PC-9 (cell line): ENCODE results near the gene APLNR. TPM values are rescaled to one million over a fixed set of nuclear protein-coding genes. Genes with fewer than 3 reads are reported as not detected.

Source experiments
- BruUV-seq: library from RNA; stranded (reverse); fragments of 400-500 nt; replicated peaks from 2 replicates; lab custom pipeline; 2021; lab: Mats Ljungman, UMichigan
- CTCF ChIA-PET: fragments of 300-600 bp; sonication (Branson Sonifier 250); formaldehyde crosslinking; loops from one replicate; lab custom pipeline; 2022; ENCODE audit warnings: antibody characterized with exemption; lab: Charles Lee
- POLR2A ChIA-PET: fragments of 300-600 bp; sonication (Branson Sonifier 250); formaldehyde crosslinking; loops from one replicate; lab custom pipeline; 2022; ENCODE audit warnings: antibody characterized with exemption; ENCODE audit not compliant: unreplicated experiment; lab: Charles Lee
- DNase-seq, 2 experiments: peaks; one replicate each; pipeline versions ENCODE4 v3.0.0 to v3.0.0-alpha.2; 2015 to 2022; ENCODE audit warnings: mixed read lengths in 1 of 2
- H2AFZ ChIP-seq: fragments of 200-600 bp; sonication (generic); 2 replicates; pipeline ENCODE4 v1.8.1; 2017; ENCODE audit warnings: antibody characterized with exemption
- H3F3A ChIP-seq: fragments of 200-600 bp; sonication (generic); 2 replicates; pipeline ENCODE4 v1.8.1; 2017; ENCODE audit warnings: antibody characterized with exemption, mild to moderate bottlenecking, low read depth; ENCODE audit not compliant: insufficient read depth
- H3K27ac ChIP-seq: fragments of 200-600 bp; sonication (generic); 2 replicates; pipeline ENCODE4 v1.6.1; 2016; ENCODE audit warnings: mixed run types
- H3K27me3 ChIP-seq: fragments of 200-600 bp; sonication (generic); 2 replicates; pipeline ENCODE4 v1.6.1; 2016; ENCODE audit warnings: low read depth, mixed run types; ENCODE audit not compliant: insufficient read depth
- H3K36me3 ChIP-seq: fragments of 200-600 bp; sonication (generic); 2 replicates; pipeline ENCODE4 v1.6.1; 2016; ENCODE audit warnings: low read depth, mixed run types
- H3K4me1 ChIP-seq: fragments of 200-600 bp; sonication (generic); replicated peaks from 2 replicates; pipeline ENCODE4 v1.6.1; 2016; ENCODE audit warnings: mixed run types; ENCODE audit not compliant: insufficient read depth
- H3K4me2 ChIP-seq: fragments of 200-600 bp; sonication (generic); 2 replicates; pipeline ENCODE4 v1.6.1; 2017; ENCODE audit warnings: mixed run types
- H3K4me3 ChIP-seq: fragments of 200-600 bp; sonication (generic); 2 replicates; pipeline ENCODE4 v1.6.1; 2016; ENCODE audit warnings: mixed run types
- H3K79me2 ChIP-seq: fragments of 200-600 bp; sonication (generic); 2 replicates; pipeline ENCODE4 v1.6.1; 2017; ENCODE audit warnings: low read depth, mixed run types
- H3K9me2 ChIP-seq: fragments of 200-600 bp; sonication (generic); 2 replicates; pipeline ENCODE4 v1.8.1; 2017; ENCODE audit warnings: mild to moderate bottlenecking; ENCODE audit not compliant: insufficient read depth
- H3K9me3 ChIP-seq: fragments of 200-600 bp; sonication (generic); 2 replicates; pipeline ENCODE4 v1.8.1; 2016; ENCODE audit warnings: low read depth; ENCODE audit not compliant: insufficient read depth
- H4K20me1 ChIP-seq: fragments of 200-600 bp; sonication (generic); 2 replicates; pipeline ENCODE4 v1.8.1; 2017; ENCODE audit not compliant: insufficient read depth
- EZH2 ChIP-seq: fragments of 200-600 bp; sonication (generic); IDR thresholded peaks from 2 replicates; pipeline ENCODE4 v1.8.0; 2017; ENCODE audit warnings: antibody characterized with exemption, low read depth
- intact Hi-C: fragments of 100-400 bp; cut with micrococcal nuclease; formaldehyde crosslinking; loops from one replicate; pipeline ENCODE4 v1.10.0; 2022; ENCODE audit not compliant: unreplicated experiment
- total RNA-seq: library from RNA; stranded (reverse); gene quantifications from 2 replicates; pipeline ENCODE4 v1.2.3, GENCODE V29; 2021
- TF ChIP-seq, protein P1 (sequence below): fragments of 200-600 bp; sonication (generic); conservative IDR thresholded peaks from 2 replicates; pipeline ENCODE4 v1.6.1; 2017; ENCODE audit warnings: mixed run types, antibody characterized with exemption, mild to moderate bottlenecking, moderate library complexity

APLNR gene
- total RNA-seq, 1 experiment from 2014 or later = not detected

DNA sequence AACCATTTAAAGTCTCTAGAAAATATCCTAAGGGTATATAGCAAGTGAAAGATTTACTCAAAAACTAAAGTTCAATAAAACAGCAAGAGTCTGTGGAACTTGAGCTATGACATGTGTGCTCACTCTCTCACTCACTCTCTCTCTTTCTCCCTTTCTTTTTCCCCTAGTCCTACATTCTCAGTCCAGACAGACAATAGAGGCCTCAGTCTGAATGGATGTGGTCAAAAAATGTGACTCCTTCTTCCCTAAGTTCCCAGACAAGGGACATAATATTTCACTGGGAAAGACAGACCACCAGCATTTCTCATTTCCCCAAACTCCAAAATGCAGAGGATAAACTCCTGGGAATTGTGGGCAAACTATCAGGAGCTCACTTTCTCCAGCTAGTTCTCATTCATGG, 17.6 kb upstream of the APLNR start:
- Histone ChIP-seq H3K27me3 (no peaks in the 10 kb centered on the region), H3F3A (no peaks in the 10 kb centered on the region), H2AFZ (no peak overlapping the region), H3K4me3 (no peak overlapping the region), H3K9me2 (no peaks in the 10 kb centered on the region), H3K27ac (no peak overlapping the region), H3K9me3 (0 out of 2 replicates have a peak, but pooled peaks cover 7% of the 10 kb centered on the region), H3K36me3 (no peaks in the 10 kb centered on the region), H3K4me2 (no peak overlapping the region), H4K20me1 (no peaks in the 10 kb centered on the region), H3K79me2 (no peaks in the 10 kb centered on the region), H3K4me1 (peaks cover 13% of the 10 kb centered on the region)
- no peak for DNase-seq
- CTCF ChIA-PET = interaction anchor here (0.6 kb wide), 1 partner anchor 1238 kb away, joined by 3 read pairs; no protein-coding TSS in a partner anchor
- no peak for TF ChIP-seq EZH2
- TF ChIP-seq, protein P1, sequence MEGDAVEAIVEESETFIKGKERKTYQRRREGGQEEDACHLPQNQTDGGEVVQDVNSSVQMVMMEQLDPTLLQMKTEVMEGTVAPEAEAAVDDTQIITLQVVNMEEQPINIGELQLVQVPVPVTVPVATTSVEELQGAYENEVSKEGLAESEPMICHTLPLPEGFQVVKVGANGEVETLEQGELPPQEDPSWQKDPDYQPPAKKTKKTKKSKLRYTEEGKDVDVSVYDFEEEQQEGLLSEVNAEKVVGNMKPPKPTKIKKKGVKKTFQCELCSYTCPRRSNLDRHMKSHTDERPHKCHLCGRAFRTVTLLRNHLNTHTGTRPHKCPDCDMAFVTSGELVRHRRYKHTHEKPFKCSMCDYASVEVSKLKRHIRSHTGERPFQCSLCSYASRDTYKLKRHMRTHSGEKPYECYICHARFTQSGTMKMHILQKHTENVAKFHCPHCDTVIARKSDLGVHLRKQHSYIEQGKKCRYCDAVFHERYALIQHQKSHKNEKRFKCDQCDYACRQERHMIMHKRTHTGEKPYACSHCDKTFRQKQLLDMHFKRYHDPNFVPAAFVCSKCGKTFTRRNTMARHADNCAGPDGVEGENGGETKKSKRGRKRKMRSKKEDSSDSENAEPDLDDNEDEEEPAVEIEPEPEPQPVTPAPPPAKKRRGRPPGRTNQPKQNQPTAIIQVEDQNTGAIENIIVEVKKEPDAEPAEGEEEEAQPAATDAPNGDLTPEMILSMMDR = no peak
- BruUV-seq = no TSS peak
- POLR2A ChIA-PET = interaction anchor here (0.6 kb wide), 1 partner anchor 856 kb away, joined by 4 read pairs; no protein-coding TSS in a partner anchor
- intact Hi-C loops = no loop called here

DNA sequence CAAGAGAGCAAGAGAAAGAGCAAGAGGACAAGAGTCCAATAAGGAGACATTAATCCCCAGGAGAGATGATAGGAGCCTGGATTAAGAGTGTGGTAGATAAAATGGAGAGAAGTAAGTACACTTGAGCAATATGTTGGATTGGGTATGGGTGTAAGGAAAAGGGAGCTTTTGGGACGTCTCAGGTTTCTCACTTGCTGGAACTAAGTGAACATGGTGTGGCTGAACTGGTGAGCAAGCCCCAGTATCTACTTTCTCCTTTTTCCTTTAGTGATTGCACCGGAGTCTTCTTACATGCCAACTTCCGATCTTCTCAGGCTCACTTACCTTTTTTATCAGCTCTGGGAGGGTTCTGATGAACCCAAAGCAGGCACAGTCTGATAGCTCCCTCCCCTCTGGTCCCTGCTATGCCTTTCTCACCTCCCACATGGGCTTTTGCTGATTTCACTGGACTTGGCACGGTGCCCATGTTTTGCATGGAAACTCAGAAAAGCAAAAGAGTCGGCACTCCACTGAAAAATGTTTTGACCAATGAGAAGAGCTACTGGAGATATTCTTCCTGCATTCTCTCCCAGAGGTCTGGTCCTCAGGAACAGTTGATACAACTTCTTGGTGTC, 14.5 kb upstream of the APLNR start:
- Histone ChIP-seq H3K4me1 (peaks cover 17% of the 10 kb centered on the region), H3K4me3 (no peak overlapping the region), H4K20me1 (no peaks in the 10 kb centered on the region), H3K27me3 (no peaks in the 10 kb centered on the region), H3K79me2 (no peaks in the 10 kb centered on the region), H3K36me3 (no peaks in the 10 kb centered on the region), H3K27ac (no peak overlapping the region), H3K9me2 (no peaks in the 10 kb centered on the region), H3K4me2 (no peak overlapping the region), H3K9me3 (0 out of 2 replicates have a peak, but pooled peaks cover 2% of the 10 kb centered on the region), H2AFZ (no peak overlapping the region), H3F3A (no peaks in the 10 kb centered on the region)
- CTCF ChIA-PET = interaction anchor here (0.6 kb wide), 1 partner anchor 387 kb away, joined by 3 read pairs; no protein-coding TSS in a partner anchor
- DNase-seq = peak in 1 of 2 experiments; percentile 7
- POLR2A ChIA-PET = no interaction called here
- no TSS peak for BruUV-seq
- no peak for TF ChIP-seq EZH2
- TF ChIP-seq, protein P1 = no peak
- intact Hi-C loops = no loop called here

DNA sequence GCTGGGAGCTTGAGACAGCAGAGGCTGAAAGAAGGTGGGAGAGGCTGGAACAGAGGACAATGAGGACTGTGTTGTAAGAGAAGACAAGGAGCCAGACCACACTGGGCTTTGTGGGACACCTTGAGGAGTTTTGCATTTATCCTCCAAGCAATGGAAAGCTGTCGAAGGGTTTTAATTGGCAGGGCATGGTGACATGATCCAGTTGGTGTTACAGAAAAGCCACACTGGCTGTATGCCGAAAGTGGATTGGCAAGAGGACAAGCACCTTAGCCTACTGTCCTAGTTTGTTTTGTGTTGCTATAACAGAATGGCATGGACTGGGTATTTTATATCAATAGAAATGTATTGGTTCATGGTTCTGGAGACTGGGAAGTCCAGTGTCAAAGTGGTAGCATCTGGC, 14.0 kb upstream of the APLNR start:
- H3K4me2 ChIP-seq = no peak overlapping the region
- H3K27ac ChIP-seq = no peak overlapping the region
- ChIA-PET CTCF (no interaction called here), POLR2A (interaction anchor here (0.6 kb wide), 1 partner anchor 95 kb away, joined by 15 read pairs; no protein-coding TSS in a partner anchor)
- TF ChIP-seq, protein P1 = no peak
- H3K79me2 ChIP-seq = no peaks in the 10 kb centered on the region
- H2AFZ ChIP-seq = no peak overlapping the region
- no peaks in the 10 kb centered on the region for H3K9me2 ChIP-seq
- H3K27me3 ChIP-seq = no peaks in the 10 kb centered on the region
- H3F3A ChIP-seq = no peaks in the 10 kb centered on the region
- no peaks in the 10 kb centered on the region for H4K20me1 ChIP-seq
- DNase-seq = no peak
- no peaks in the 10 kb centered on the region for H3K36me3 ChIP-seq
- H3K4me1 ChIP-seq = peaks cover 17% of the 10 kb centered on the region
- BruUV-seq = no TSS peak
- intact Hi-C loops = no loop called here
- H3K9me3 ChIP-seq = no peaks in the 10 kb centered on the region
- no peak overlapping the region for H3K4me3 ChIP-seq
